Fibroblast of mammary gland (primary cell): ENCODE data around the gene TIAM2.

Source experiments
- DNase-seq: peaks from one replicate; pipeline ENCODE4 v3.0.0-alpha.2; 2010; ENCODE audit warnings: low read depth
- H3K4me3 ChIP-seq: 2 replicates; pipeline ENCODE4 v1.5.1; 2011; ENCODE audit warnings: low read depth, mild to moderate bottlenecking, low read length, moderate library complexity; ENCODE audit not compliant: control insufficient read depth
- CTCF ChIP-seq: conservative IDR thresholded peaks from 2 replicates; pipeline ENCODE4 v1.5.1; 2011; ENCODE audit warnings: low read depth, low read length, inconsistent platforms; ENCODE audit not compliant: control insufficient read depth, insufficient read depth

TIAM2 gene

GRCh38 chr6:155187106-155187505, 192.0 kb downstream of the TIAM2 start:
- TF ChIP-seq CTCF: no peak
- no peak for DNase-seq
- no peak overlapping the region for H3K4me3 ChIP-seq

- DNase-seq: peak; percentile 55
- no peak for TF ChIP-seq CTCF
- H3K4me3 ChIP-seq: no peak overlapping the region
Observed at GRCh38 chr6:155187994-155188706, 193.0 kb downstream of the TIAM2 start.

GRCh38 chr6:155188707-155189496, 193.8 kb downstream of the TIAM2 start:
- peak overlapping the region; percentile 19 for H3K4me3 ChIP-seq
- no peak for TF ChIP-seq CTCF
- peak; percentile 99 for DNase-seq

GRCh38 chr6:155190677-155191076, 195.6 kb downstream of the TIAM2 start:
- no peak overlapping the region for H3K4me3 ChIP-seq
- no peak for DNase-seq
- no peak for TF ChIP-seq CTCF

- no peak for DNase-seq
- no peak overlapping the region for H3K4me3 ChIP-seq
Observed at GRCh38 chr6:155193526-155193925, 198.4 kb downstream of the TIAM2 start.

GRCh38 chr6:155194399-155194798, 199.3 kb downstream of the TIAM2 start:
- TF ChIP-seq CTCF: no peak
- no peak overlapping the region for H3K4me3 ChIP-seq
- no peak for DNase-seq

More at GRCh38 chr6:155193526-155193925, 198.4 kb downstream of the TIAM2 start:
- no peak for TF ChIP-seq CTCF
